SU-DHL-6 (cell line): ENCODE results near the gene GALNT16.

ENCODE experiments used
- EZH2phosphoT487 ChIP-seq: fragments of 200-600 bp; sonication (generic), shearing (Covaris generic); conservative IDR thresholded peaks from 2 replicates; pipeline ENCODE4 v1.6.1; 2018; ENCODE audit warnings: mild to moderate bottlenecking, antibody characterized with exemption, low read length, moderate library complexity, mixed read lengths
- TF ChIP-seq, protein P1 (sequence below): fragments of 200-600 bp; sonication (generic); IDR thresholded peaks from one replicate; pipeline ENCODE4 v1.5.1; 2017; ENCODE audit warnings: antibody characterized with exemption, mild to moderate bottlenecking, low read length, moderate library complexity; ENCODE audit not compliant: insufficient read depth, poor library complexity, severe bottlenecking

DNA sequence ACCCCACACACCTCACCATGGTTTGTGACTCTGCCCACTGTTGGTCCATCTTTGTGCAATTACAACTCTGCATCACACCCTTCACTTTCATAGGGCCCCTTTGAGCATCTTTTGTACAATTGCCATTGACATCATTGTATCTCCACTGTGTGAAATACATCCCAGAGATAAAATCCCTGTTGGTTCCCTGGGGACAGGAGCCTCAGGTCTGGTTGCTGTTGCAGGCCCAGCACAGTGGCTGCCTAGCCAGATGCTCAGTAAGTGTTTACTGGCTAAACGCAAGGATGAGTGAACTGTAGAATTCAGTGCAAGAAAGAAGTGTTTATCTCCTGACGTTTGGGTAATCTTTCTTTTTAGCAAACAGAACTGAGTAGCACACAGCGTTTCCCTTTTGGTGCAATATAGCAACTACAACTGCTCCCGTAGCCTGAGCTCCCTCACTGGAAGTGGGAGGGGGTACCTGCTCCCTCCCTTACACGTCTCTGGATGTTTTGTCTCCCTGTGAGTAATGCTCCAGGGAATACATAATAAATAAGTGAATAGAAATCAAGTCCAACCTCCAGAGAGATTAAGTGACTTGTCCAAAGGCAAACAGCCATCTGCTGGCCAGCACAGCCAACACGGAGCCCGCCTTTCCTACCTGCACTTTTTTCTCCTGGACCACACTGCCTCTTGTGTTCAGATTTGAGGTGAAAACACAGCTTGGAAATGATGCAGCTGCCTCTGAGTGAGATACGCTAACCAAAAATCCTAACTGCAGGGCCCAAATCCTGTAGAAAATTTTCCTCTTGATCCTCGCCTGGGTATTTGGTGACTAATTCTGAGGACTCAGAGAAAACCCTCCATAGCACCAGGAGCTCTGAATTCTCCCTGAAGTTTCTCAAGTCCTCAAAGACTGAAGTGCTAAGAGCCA lies 27.4 kb downstream of the GALNT16 start:
- TF ChIP-seq, protein P1, sequence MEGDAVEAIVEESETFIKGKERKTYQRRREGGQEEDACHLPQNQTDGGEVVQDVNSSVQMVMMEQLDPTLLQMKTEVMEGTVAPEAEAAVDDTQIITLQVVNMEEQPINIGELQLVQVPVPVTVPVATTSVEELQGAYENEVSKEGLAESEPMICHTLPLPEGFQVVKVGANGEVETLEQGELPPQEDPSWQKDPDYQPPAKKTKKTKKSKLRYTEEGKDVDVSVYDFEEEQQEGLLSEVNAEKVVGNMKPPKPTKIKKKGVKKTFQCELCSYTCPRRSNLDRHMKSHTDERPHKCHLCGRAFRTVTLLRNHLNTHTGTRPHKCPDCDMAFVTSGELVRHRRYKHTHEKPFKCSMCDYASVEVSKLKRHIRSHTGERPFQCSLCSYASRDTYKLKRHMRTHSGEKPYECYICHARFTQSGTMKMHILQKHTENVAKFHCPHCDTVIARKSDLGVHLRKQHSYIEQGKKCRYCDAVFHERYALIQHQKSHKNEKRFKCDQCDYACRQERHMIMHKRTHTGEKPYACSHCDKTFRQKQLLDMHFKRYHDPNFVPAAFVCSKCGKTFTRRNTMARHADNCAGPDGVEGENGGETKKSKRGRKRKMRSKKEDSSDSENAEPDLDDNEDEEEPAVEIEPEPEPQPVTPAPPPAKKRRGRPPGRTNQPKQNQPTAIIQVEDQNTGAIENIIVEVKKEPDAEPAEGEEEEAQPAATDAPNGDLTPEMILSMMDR, result no peak
- no peak for TF ChIP-seq EZH2phosphoT487
